Neural cell (in vitro differentiated cells): ENCODE measurements around the gene PLEKHG3. TPM values are rescaled to one million over a fixed set of nuclear protein-coding genes. Genes with fewer than 3 reads are reported as not detected.

Experiments used
- H2AFZ ChIP-seq: fragments of 200-600, 300-800 bp; sonication (generic), shearing (Covaris generic); 2 replicates; pipeline ENCODE4 v1.6.0; 2014; ENCODE audit warnings: low read depth, mild to moderate bottlenecking, antibody characterized with exemption, low read length, moderate library complexity
- H3F3A ChIP-seq: fragments of 200-600 bp; shearing (Covaris generic); 2 replicates; pipeline ENCODE4 v1.6.1; 2016; ENCODE audit warnings: mild to moderate bottlenecking, moderate library complexity, mixed read lengths, antibody characterized with exemption, low read length; ENCODE audit not compliant: insufficient read depth, poor library complexity, severe bottlenecking
- H3K27ac ChIP-seq: fragments of 200-600, 300-800 bp; sonication (generic), shearing (Covaris generic); 2 replicates; pipeline ENCODE4 v1.5.1; 2014; ENCODE audit warnings: mild to moderate bottlenecking, low read length, moderate library complexity
- H3K27me3 ChIP-seq: fragments of 300-800, 200-600 bp; sonication (generic), shearing (Covaris generic); 2 replicates; pipeline ENCODE4 v1.6.0; 2014; ENCODE audit warnings: mild to moderate bottlenecking, low read depth, low read length, moderate library complexity; ENCODE audit not compliant: insufficient read depth
- H3K36me3 ChIP-seq: fragments of 300-800, 200-600 bp; sonication (generic), shearing (Covaris generic); 2 replicates; pipeline ENCODE4 v1.5.1; 2014; ENCODE audit warnings: mild to moderate bottlenecking, antibody characterized with exemption, low read length, moderate library complexity; ENCODE audit not compliant: insufficient read depth
- H3K4me2 ChIP-seq: fragments of 300-800, 200-600 bp; sonication (generic), shearing (Covaris generic); 2 replicates; pipeline ENCODE4 v1.6.0; 2014; ENCODE audit warnings: mild to moderate bottlenecking, low read length
- H3K4me3 ChIP-seq: fragments of 300-800, 200-600 bp; sonication (generic), shearing (Covaris generic); 2 replicates; pipeline ENCODE4 v1.5.1; 2014; ENCODE audit warnings: mild to moderate bottlenecking, low read length, moderate library complexity
- H3K79me2 ChIP-seq: fragments of 200-600 bp; shearing (Covaris generic); replicated peaks from 2 replicates; pipeline ENCODE4 v1.6.0; 2014; ENCODE audit warnings: mild to moderate bottlenecking, low read length, moderate library complexity; ENCODE audit not compliant: insufficient read depth
- H3K9ac ChIP-seq: fragments of 300-800, 200-600 bp; sonication (generic), shearing (Covaris generic); 2 replicates; pipeline ENCODE4 v1.6.1; 2016; ENCODE audit warnings: mild to moderate bottlenecking, low read length, mixed read lengths
- H3K9me2 ChIP-seq: fragments of 200-600 bp; shearing (Covaris generic); 2 replicates; pipeline ENCODE4 v1.6.1; 2016; ENCODE audit warnings: mild to moderate bottlenecking, low read length, mixed read lengths; ENCODE audit not compliant: insufficient read depth
- H3K9me3 ChIP-seq: fragments of 200-600, 300-800 bp; sonication (generic), shearing (Covaris generic); 2 replicates; pipeline ENCODE4 v1.6.1; 2016; ENCODE audit warnings: mild to moderate bottlenecking, mixed run types, low read length, moderate library complexity, mixed read lengths
- H4K20me1 ChIP-seq: fragments of 200-600 bp; shearing (Covaris generic); 2 replicates; pipeline ENCODE4 v1.6.1; 2016; ENCODE audit warnings: mild to moderate bottlenecking, mixed run types; ENCODE audit not compliant: insufficient read depth
- CTCF ChIP-seq: fragments of 450-650 bp; IDR thresholded peaks from 2 replicates; pipeline ENCODE4 v1.5.1; 2014; ENCODE audit warnings: antibody characterized with exemption, mild to moderate bottlenecking, moderate library complexity; ENCODE audit not compliant: poor library complexity, severe bottlenecking
- EP300 ChIP-seq: fragments of 450-650 bp; conservative IDR thresholded peaks from 2 replicates; pipeline ENCODE4 v1.6.1; 2014; ENCODE audit warnings: antibody characterized with exemption, mild to moderate bottlenecking, moderate library complexity; ENCODE audit not compliant: poor library complexity, severe bottlenecking
- EZH2 ChIP-seq: fragments of 200-600, 300-800 bp; shearing (Covaris generic), sonication (generic); IDR thresholded peaks from 2 replicates; pipeline ENCODE4 v1.6.1; 2014; ENCODE audit warnings: antibody characterized with exemption, low read length, borderline replicate concordance, mild to moderate bottlenecking; ENCODE audit not compliant: insufficient read depth, poor library complexity, severe bottlenecking
- MXI1 ChIP-seq: fragments of 450-650 bp; conservative IDR thresholded peaks from 2 replicates; pipeline ENCODE4 v1.6.1; 2014; ENCODE audit warnings: antibody characterized with exemption, mild to moderate bottlenecking; ENCODE audit not compliant: poor library complexity, severe bottlenecking
- POLR2AphosphoS5 ChIP-seq: IDR thresholded peaks from 2 replicates; pipeline ENCODE4 v1.6.1; 2012
- RAD21 ChIP-seq: fragments of 450-650 bp; conservative IDR thresholded peaks from 2 replicates; pipeline ENCODE4 v1.6.1; 2014; ENCODE audit warnings: antibody characterized with exemption, mild to moderate bottlenecking, moderate library complexity
- SMC3 ChIP-seq: fragments of 450-650 bp; conservative IDR thresholded peaks from 2 replicates; pipeline ENCODE4 v1.6.1; 2014; ENCODE audit warnings: antibody characterized with exemption, mild to moderate bottlenecking, moderate library complexity; ENCODE audit not compliant: poor library complexity
- TAF1 ChIP-seq: IDR thresholded peaks from 2 replicates; pipeline ENCODE4 v1.6.1; 2012; ENCODE audit warnings: low read depth
- polyA plus RNA-seq: library from polyadenylated mRNA; depleted of rRNA; stranded (reverse); fragments of >200 nt; gene quantifications from 2 replicates; pipeline ENCODE4 v1.2.3, GENCODE V29; 2014
- TF ChIP-seq, protein P1 (sequence below): IDR thresholded peaks from 2 replicates; pipeline ENCODE4 v1.6.1; 2012; ENCODE audit warnings: borderline replicate concordance

The PLEKHG3 gene
- polyA plus RNA-seq, 1 donor from 2014 or later = 15.8 TPM

DNA sequence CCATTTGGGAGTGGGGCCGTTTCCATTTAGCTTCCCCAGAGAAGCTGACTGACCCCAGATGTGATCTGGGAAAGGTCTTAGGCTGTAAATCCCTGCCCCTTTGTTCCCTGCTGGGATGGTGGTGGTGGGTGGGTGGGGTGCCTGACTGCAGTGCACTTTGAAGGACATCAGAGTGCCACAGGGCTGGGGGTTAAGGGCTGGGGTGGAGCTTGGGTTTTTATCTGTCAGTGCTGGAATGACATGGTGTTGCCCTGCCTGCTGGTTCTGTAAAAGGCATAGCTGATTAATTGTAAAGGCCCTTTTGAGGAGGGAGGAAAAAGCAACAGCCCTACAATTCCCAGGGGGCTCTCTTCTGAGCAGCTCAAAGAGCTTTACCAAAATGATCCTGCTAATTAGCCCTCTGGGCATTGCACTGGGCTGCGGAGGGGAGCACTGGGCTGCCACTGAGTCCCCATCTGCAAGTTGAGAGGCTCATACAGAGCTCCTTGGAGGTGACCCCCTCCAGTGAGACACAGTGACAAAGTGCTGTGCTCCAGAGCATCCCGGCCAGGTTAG lies 21.1 kb downstream of the PLEKHG3 start:
- no peak overlapping the region for H2AFZ ChIP-seq
- H3K4me2 ChIP-seq = no peak overlapping the region
- H3K27ac ChIP-seq = no peak overlapping the region
- H4K20me1 ChIP-seq = no peaks in the 10 kb centered on the region
- H3F3A ChIP-seq = no peaks in the 10 kb centered on the region
- H3K27me3 ChIP-seq = no peaks in the 10 kb centered on the region
- TF ChIP-seq POLR2AphosphoS5 (no peak), RAD21 (no peak), SMC3 (no peak), EZH2 (no peak), MXI1 (no peak), EP300 (no peak), CTCF (no peak), TAF1 (no peak)
- TF ChIP-seq, protein P1, sequence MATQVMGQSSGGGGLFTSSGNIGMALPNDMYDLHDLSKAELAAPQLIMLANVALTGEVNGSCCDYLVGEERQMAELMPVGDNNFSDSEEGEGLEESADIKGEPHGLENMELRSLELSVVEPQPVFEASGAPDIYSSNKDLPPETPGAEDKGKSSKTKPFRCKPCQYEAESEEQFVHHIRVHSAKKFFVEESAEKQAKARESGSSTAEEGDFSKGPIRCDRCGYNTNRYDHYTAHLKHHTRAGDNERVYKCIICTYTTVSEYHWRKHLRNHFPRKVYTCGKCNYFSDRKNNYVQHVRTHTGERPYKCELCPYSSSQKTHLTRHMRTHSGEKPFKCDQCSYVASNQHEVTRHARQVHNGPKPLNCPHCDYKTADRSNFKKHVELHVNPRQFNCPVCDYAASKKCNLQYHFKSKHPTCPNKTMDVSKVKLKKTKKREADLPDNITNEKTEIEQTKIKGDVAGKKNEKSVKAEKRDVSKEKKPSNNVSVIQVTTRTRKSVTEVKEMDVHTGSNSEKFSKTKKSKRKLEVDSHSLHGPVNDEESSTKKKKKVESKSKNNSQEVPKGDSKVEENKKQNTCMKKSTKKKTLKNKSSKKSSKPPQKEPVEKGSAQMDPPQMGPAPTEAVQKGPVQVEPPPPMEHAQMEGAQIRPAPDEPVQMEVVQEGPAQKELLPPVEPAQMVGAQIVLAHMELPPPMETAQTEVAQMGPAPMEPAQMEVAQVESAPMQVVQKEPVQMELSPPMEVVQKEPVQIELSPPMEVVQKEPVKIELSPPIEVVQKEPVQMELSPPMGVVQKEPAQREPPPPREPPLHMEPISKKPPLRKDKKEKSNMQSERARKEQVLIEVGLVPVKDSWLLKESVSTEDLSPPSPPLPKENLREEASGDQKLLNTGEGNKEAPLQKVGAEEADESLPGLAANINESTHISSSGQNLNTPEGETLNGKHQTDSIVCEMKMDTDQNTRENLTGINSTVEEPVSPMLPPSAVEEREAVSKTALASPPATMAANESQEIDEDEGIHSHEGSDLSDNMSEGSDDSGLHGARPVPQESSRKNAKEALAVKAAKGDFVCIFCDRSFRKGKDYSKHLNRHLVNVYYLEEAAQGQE = no peak
- H3K79me2 ChIP-seq = no peaks in the 10 kb centered on the region
- no peak overlapping the region for H3K9ac ChIP-seq
- no peaks in the 10 kb centered on the region for H3K9me2 ChIP-seq
- H3K9me3 ChIP-seq = no peaks in the 10 kb centered on the region
- no peaks in the 10 kb centered on the region for H3K36me3 ChIP-seq
- no peak overlapping the region for H3K4me3 ChIP-seq

- Histone ChIP-seq H3K36me3 (no peaks in the 10 kb centered on the region), H3K4me2 (no peak overlapping the region), H3K4me3 (no peak overlapping the region), H3K9me2 (no peaks in the 10 kb centered on the region), H3K79me2 (no peaks in the 10 kb centered on the region), H3K9me3 (no peaks in the 10 kb centered on the region), H3K27ac (no peak overlapping the region), H3K9ac (no peak overlapping the region), H3K27me3 (no peaks in the 10 kb centered on the region), H4K20me1 (no peaks in the 10 kb centered on the region), H3F3A (no peaks in the 10 kb centered on the region), H2AFZ (no peak overlapping the region)
- no peak for TF ChIP-seq SMC3
- TF ChIP-seq MXI1 = no peak
- TF ChIP-seq POLR2AphosphoS5 = no peak
- no peak for TF ChIP-seq CTCF
- no peak for TF ChIP-seq EP300
- TF ChIP-seq RAD21 = no peak
- no peak for TF ChIP-seq EZH2
- TF ChIP-seq TAF1 = no peak
- TF ChIP-seq, protein P1 = no peak
Observed at GRCh38 chr14:64725879-64726584, 21.8 kb downstream of the PLEKHG3 start.
